Activated T-helper 1 cell treated with anti-CD3 and anti-CD28 coated beads, Interleukin-12 subunit alpha, Interleukin-12 subunit beta, Interleukin-2, Interleukin-4 antibody, amounts not matched to agents 30 ng/mL and 10 ng/mL and 1 ng/mL, durations not matched to agents 14 hours and 24 hours and 36 hours (primary cell): Measurements from ENCODE around the gene NEUROD2. TPM values are rescaled to one million over a fixed set of nuclear protein-coding genes. Genes with fewer than 3 reads are reported as not detected.

Source experiments
- DNase-seq: peaks from one replicate; pipeline ENCODE4 v3.0.0; 2021; ENCODE audit warnings: low spot score
- H3K27ac Mint-ChIP-seq: one replicate; pipeline ENCODE4 v1.8.0; 2021; ENCODE audit warnings: mild to moderate bottlenecking, mixed read lengths
- H3K27me3 Mint-ChIP-seq: one replicate; pipeline ENCODE4 v1.8.0; 2022; ENCODE audit warnings: mild to moderate bottlenecking, moderate library complexity, mixed read lengths; ENCODE audit not compliant: insufficient read depth
- H3K36me3 Mint-ChIP-seq: one replicate; pipeline ENCODE4 v1.8.0; 2021; ENCODE audit warnings: low read depth, mixed read lengths
- H3K4me1 Mint-ChIP-seq: one replicate; pipeline ENCODE4 v1.8.0; 2021; ENCODE audit warnings: low read depth, mixed read lengths
- H3K4me3 Mint-ChIP-seq: one replicate; pipeline ENCODE4 v1.8.0; 2021; ENCODE audit warnings: mild to moderate bottlenecking, moderate library complexity, mixed read lengths
- H3K9me3 Mint-ChIP-seq: one replicate; pipeline ENCODE4 v1.8.0; 2021; ENCODE audit warnings: mixed read lengths
- intact Hi-C: fragments of 100-400 bp; cut with micrococcal nuclease; formaldehyde crosslinking; loops from one replicate; pipeline ENCODE4 v1.15.1; 2024
- total RNA-seq: library from RNA; stranded (reverse); gene quantifications from 2 replicates; pipeline ENCODE4 v1.2.3, GENCODE V29; 2022

The NEUROD2 gene
- not detected in 2 replicates for total RNA-seq

- H3K9me3 Mint-ChIP-seq = no peaks in the 10 kb centered on the region
- H3K27ac Mint-ChIP-seq = no peak within 1 kb of the TSS
- H3K36me3 Mint-ChIP-seq = no peaks in the 10 kb centered on the region
- H3K27me3 Mint-ChIP-seq = peaks cover 59% of the 10 kb centered on the region
- intact Hi-C loops = loop anchor here (2.0 kb wide), 1 partner anchor 13 kb away; no protein-coding TSS in a partner anchor
- no peak within 1 kb of the TSS for H3K4me3 Mint-ChIP-seq
- peaks cover 8% of the 10 kb centered on the region for H3K4me1 Mint-ChIP-seq
- no peak for DNase-seq
Observed at GRCh38 chr17:39607851-39608130, at the start of gene NEUROD2. TSS of gene NEUROD2 (minus strand) at chr17:39607920. CDS start at chr17:39606599, 1,321 bp downstream.

GRCh38 chr17:39655105-39655504, 47.4 kb upstream of the NEUROD2 start:
- Mint-ChIP-seq H3K27me3 (no peaks in the 10 kb centered on the region), H3K27ac (no peak overlapping the region), H3K36me3 (peaks cover 8% of the 10 kb centered on the region), H3K4me1 (no peaks in the 10 kb centered on the region), H3K4me3 (no peak overlapping the region), H3K9me3 (no peaks in the 10 kb centered on the region)
- DNase-seq = no peak
- intact Hi-C loops = no loop called here

- no peaks in the 10 kb centered on the region for H3K9me3 Mint-ChIP-seq
- no peak overlapping the region for H3K27ac Mint-ChIP-seq
- DNase-seq = peak; percentile 59
- intact Hi-C loops = loop anchor here (1.0 kb wide), 1 partner anchor 31 kb away; no protein-coding TSS in a partner anchor
- no peaks in the 10 kb centered on the region for H3K4me1 Mint-ChIP-seq
- peaks cover 10% of the 10 kb centered on the region for H3K36me3 Mint-ChIP-seq
- no peaks in the 10 kb centered on the region for H3K27me3 Mint-ChIP-seq
- H3K4me3 Mint-ChIP-seq = no peak overlapping the region
Observed at GRCh38 chr17:39653662-39654331, 46.1 kb upstream of the NEUROD2 start.

GRCh38 chr17:39653316-39653661, 45.6 kb upstream of the NEUROD2 start:
- no peak overlapping the region for H3K27ac Mint-ChIP-seq
- no peaks in the 10 kb centered on the region for H3K27me3 Mint-ChIP-seq
- no peak overlapping the region for H3K4me3 Mint-ChIP-seq
- peaks cover 10% of the 10 kb centered on the region for H3K36me3 Mint-ChIP-seq
- intact Hi-C loops = loop anchor here (1.0 kb wide), 1 partner anchor 31 kb away; no protein-coding TSS in a partner anchor
- no peaks in the 10 kb centered on the region for H3K9me3 Mint-ChIP-seq
- H3K4me1 Mint-ChIP-seq = no peaks in the 10 kb centered on the region
- no peak for DNase-seq

GRCh38 chr17:39652587-39653315, 45.0 kb upstream of the NEUROD2 start:
- Mint-ChIP-seq H3K27me3 (no peaks in the 10 kb centered on the region), H3K4me3 (no peak overlapping the region), H3K4me1 (no peaks in the 10 kb centered on the region), H3K36me3 (peaks cover 6% of the 10 kb centered on the region), H3K9me3 (no peaks in the 10 kb centered on the region), H3K27ac (no peak overlapping the region)
- intact Hi-C loops = loop anchor here (1.0 kb wide), 1 partner anchor 30 kb away; no protein-coding TSS in a partner anchor
- no peak for DNase-seq

- intact Hi-C loops = no loop called here
- Mint-ChIP-seq H3K36me3 (peaks cover 6% of the 10 kb centered on the region), H3K9me3 (no peaks in the 10 kb centered on the region), H3K27me3 (no peaks in the 10 kb centered on the region), H3K4me1 (no peaks in the 10 kb centered on the region), H3K27ac (no peak overlapping the region), H3K4me3 (no peak overlapping the region)
- no peak for DNase-seq
Observed at GRCh38 chr17:39651923-39652586, 44.3 kb upstream of the NEUROD2 start.

- no peak overlapping the region for H3K4me3 Mint-ChIP-seq
- H3K27me3 Mint-ChIP-seq = no peaks in the 10 kb centered on the region
- intact Hi-C loops = no loop called here
- no peaks in the 10 kb centered on the region for H3K9me3 Mint-ChIP-seq
- H3K27ac Mint-ChIP-seq = no peak overlapping the region
- H3K4me1 Mint-ChIP-seq = no peaks in the 10 kb centered on the region
- H3K36me3 Mint-ChIP-seq = peaks cover 4% of the 10 kb centered on the region
- DNase-seq = no peak
Observed at GRCh38 chr17:39650121-39650579, 42.4 kb upstream of the NEUROD2 start.

GRCh38 chr17:39648616-39649366, 41.1 kb upstream of the NEUROD2 start:
- H3K27ac Mint-ChIP-seq = no peak overlapping the region

GRCh38 chr17:39647256-39647655, 39.5 kb upstream of the NEUROD2 start:
- H3K4me1 Mint-ChIP-seq = peaks cover 28% of the 10 kb centered on the region
- peaks cover 8% of the 10 kb centered on the region for H3K36me3 Mint-ChIP-seq
- no peak for DNase-seq
- H3K4me3 Mint-ChIP-seq = no peak overlapping the region
- H3K27me3 Mint-ChIP-seq = no peaks in the 10 kb centered on the region
- intact Hi-C loops = no loop called here
- H3K9me3 Mint-ChIP-seq = no peaks in the 10 kb centered on the region
- H3K27ac Mint-ChIP-seq = no peak overlapping the region

More at GRCh38 chr17:39648616-39649366, 41.1 kb upstream of the NEUROD2 start:
- Mint-ChIP-seq H3K36me3 (peaks cover 7% of the 10 kb centered on the region), H3K4me3 (no peak overlapping the region), H3K9me3 (no peaks in the 10 kb centered on the region), H3K4me1 (peaks cover 13% of the 10 kb centered on the region), H3K27me3 (no peaks in the 10 kb centered on the region)
- DNase-seq = no peak
- intact Hi-C loops = no loop called here

GRCh38 chr17:39643271-39643670, 35.6 kb upstream of the NEUROD2 start:
- intact Hi-C loops = no loop called here
- no peaks in the 10 kb centered on the region for H3K9me3 Mint-ChIP-seq
- no peaks in the 10 kb centered on the region for H3K27me3 Mint-ChIP-seq
- no peak overlapping the region for H3K27ac Mint-ChIP-seq
- peaks cover 11% of the 10 kb centered on the region for H3K36me3 Mint-ChIP-seq
- H3K4me1 Mint-ChIP-seq = peaks cover 55% of the 10 kb centered on the region
- H3K4me3 Mint-ChIP-seq = no peak overlapping the region
- DNase-seq = no peak

- peaks cover 14% of the 10 kb centered on the region for H3K36me3 Mint-ChIP-seq
- no peaks in the 10 kb centered on the region for H3K9me3 Mint-ChIP-seq
- no peak overlapping the region for H3K4me3 Mint-ChIP-seq
- intact Hi-C loops = no loop called here
- no peak for DNase-seq
- peaks cover 63% of the 10 kb centered on the region for H3K4me1 Mint-ChIP-seq
- no peaks in the 10 kb centered on the region for H3K27me3 Mint-ChIP-seq
- H3K27ac Mint-ChIP-seq = no peak overlapping the region
Observed at GRCh38 chr17:39642291-39643074, 34.8 kb upstream of the NEUROD2 start.

- intact Hi-C loops = no loop called here
- Mint-ChIP-seq H3K27me3 (no peaks in the 10 kb centered on the region), H3K36me3 (peaks cover 14% of the 10 kb centered on the region), H3K4me3 (no peak overlapping the region), H3K9me3 (no peaks in the 10 kb centered on the region), H3K4me1 (peaks cover 64% of the 10 kb centered on the region), H3K27ac (no peak overlapping the region)
- no peak for DNase-seq
Observed at GRCh38 chr17:39641883-39642282, 34.2 kb upstream of the NEUROD2 start.
